ENCODE measurements around the gene DLG5. TPM values are rescaled to one million over a fixed set of nuclear protein-coding genes. Genes with fewer than 3 reads are reported as not detected.

Gene DLG5
- total and polyA plus RNA-seq, 4 donors, result 1.2 to 7.1 (median 4.6) TPM

DNA sequence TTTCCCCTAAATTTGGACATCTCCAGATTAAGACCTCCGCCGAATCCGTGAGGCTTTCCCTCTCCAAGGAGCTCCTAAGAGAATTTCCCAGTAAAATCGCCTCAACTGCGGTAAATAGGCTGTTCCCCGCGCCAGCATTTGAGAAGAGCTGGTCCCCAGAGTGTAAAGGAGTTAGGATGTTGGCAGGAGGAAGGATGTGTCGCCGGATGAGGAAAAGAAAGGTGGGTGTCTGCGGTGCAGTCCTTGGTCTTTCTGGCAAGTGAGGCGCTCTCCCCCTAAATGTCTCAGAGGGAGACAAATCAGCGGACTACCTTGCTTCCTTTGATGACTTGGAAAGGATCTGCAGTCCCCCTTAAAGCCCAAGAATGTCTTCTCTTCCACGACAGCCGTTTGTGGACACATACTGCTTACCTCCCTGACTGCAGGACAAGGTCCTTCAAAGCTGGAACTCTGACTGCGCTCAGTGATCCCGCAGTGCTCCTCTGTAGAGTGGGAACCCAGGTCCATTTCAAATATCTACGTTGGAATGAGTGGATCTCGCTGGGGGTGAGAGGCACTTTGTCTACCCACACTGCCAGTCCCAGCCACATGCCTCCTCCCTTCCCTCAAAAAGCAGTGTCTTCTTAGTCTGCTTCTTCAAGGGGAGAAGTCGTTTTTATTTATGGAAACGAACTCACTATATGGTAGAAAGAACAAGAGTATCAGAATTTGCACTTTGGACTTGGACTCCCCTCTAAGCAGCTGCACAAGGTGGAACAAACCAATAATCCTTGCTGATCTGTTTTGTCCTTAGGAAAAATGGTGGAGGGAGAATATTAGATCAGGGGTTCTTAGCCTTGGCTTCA, 1.1 kb upstream of the DLG5 start:
- 38% methylated on average over 20 of the region's 20 CpGs for WGBS
- TF ChIP-seq MAX (IDR thresholded peaks at IDR 0.05), result no peak
- no peak for TF ChIP-seq HNF4G (IDR thresholded peaks at IDR 0.05)
- TF ChIP-seq RAD21 (IDR thresholded peaks at IDR 0.05), result no peak
- no peak for TF ChIP-seq TAF1 (conservative IDR thresholded peaks at IDR 0.05)
- no peak for TF ChIP-seq SP1 (IDR thresholded peaks at IDR 0.05)
- TF ChIP-seq GABPA (IDR thresholded peaks at IDR 0.05 in 1 of 2, conservative IDR thresholded peaks at IDR 0.05 in 1 of 2), result no peak
- TF ChIP-seq NR2F2 (IDR thresholded peaks at IDR 0.05), result no peak
- no peak for TF ChIP-seq RXRA (IDR thresholded peaks at IDR 0.05)
- TF ChIP-seq FOXA2 (IDR thresholded peaks at IDR 0.05), result no peak
- no peak for TF ChIP-seq JUND (IDR thresholded peaks at IDR 0.05)
- TF ChIP-seq HNF4A (conservative IDR thresholded peaks at IDR 0.05), result no peak
- TF ChIP-seq CTCF (IDR thresholded peaks at IDR 0.05; ENCODE audit: low read depth, low read length, missing input control), result no peak
- peak overlapping the region in 2 of 3 donors; percentile 18 to 93 for H3K4me3 ChIP-seq (ENCODE audit: low read depth in 1 of 3, low read length in 3 of 3)
- no peaks in the 10 kb centered on the region for H3K36me3 ChIP-seq (ENCODE audit: control insufficient read depth in 4 of 4, insufficient read depth in 3 of 4, low read depth in 1 of 4, low read length in 3 of 4)
- peaks cover 8 to 21% (median 15%) of the 10 kb centered on the region in 4 donors for H3K4me1 ChIP-seq (ENCODE audit: control insufficient read depth in 4 of 4, insufficient read depth in 4 of 4, low read length in 3 of 4)
- DNase-seq (ENCODE audit: low spot score), result no peak
- H3K9me3 ChIP-seq (ENCODE audit: control insufficient read depth in 4 of 4, low read length in 3 of 4), result no peaks in the 10 kb centered on the region
- H3K27me3 ChIP-seq (ENCODE audit: control insufficient read depth in 4 of 4, insufficient read depth in 4 of 4, low read length in 3 of 4), result no peaks in the 10 kb centered on the region
- H3K9ac ChIP-seq (ENCODE audit: low read depth in 1 of 2, low read length in 2 of 2), result no peak overlapping the region
- H3K27ac ChIP-seq (ENCODE audit: low read depth in 1 of 2, low read length in 2 of 2), result no peak overlapping the region

DNA sequence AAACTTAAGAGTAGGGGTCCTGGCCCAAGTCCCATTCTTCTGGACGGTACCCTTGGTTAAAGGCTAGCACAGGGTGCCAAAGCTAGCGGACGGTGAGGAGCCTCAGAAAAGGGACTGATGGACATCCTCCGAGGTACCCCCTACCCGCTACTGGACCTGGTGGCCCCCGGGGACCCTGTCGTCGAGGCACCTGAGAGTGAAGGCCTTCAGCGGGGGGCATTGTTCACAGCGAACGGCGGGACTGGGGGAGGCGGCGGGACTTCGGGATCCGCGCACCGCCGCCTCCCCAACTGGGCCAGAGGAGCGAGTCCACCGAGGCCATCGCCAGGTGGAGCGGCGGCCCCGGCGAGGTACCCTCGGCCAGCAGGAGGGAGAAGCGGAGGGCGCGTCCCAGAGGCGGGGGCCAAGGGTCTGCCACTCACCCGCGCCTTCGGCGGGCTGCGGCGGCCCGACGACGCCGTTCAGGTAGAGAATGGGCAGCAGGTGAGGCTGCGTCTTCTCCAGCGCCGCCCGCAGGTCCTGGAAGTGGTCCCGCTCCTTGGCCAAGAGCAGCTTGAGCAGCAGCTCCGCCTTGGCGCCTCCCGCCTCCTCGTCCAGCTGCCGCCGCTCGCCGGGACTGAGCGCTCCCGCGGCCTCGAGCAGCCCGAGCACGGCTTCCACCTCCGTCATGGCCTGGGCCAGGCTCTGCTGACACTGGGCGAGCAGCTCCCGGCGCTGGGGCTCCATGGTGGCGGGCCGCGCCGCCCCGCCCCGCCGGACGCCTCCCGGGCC, 575 bp downstream of the DLG5 start:
- H3K4me1 ChIP-seq (ENCODE audit: control insufficient read depth in 4 of 4, insufficient read depth in 4 of 4, low read length in 3 of 4), result peaks cover 8 to 27% (median 16%) of the 10 kb centered on the region in 4 donors
- H3K27ac ChIP-seq (ENCODE audit: low read depth in 1 of 2, low read length in 2 of 2), result no peak overlapping the region
- H3K27me3 ChIP-seq (ENCODE audit: control insufficient read depth in 4 of 4, insufficient read depth in 4 of 4, low read length in 3 of 4), result no peaks in the 10 kb centered on the region
- 2% methylated on average over 73 of the region's 73 CpGs for WGBS
- no peak for DNase-seq (ENCODE audit: low spot score)
- H3K36me3 ChIP-seq (ENCODE audit: control insufficient read depth in 4 of 4, insufficient read depth in 3 of 4, low read depth in 1 of 4, low read length in 3 of 4), result no peaks in the 10 kb centered on the region
- no peak for TF ChIP-seq HNF4A (conservative IDR thresholded peaks at IDR 0.05)
- no peak for TF ChIP-seq SP1 (IDR thresholded peaks at IDR 0.05)
- TF ChIP-seq TAF1 (conservative IDR thresholded peaks at IDR 0.05), result no peak
- no peak for TF ChIP-seq MAX (IDR thresholded peaks at IDR 0.05)
- no peak for TF ChIP-seq HNF4G (IDR thresholded peaks at IDR 0.05)
- TF ChIP-seq YY1 (IDR thresholded peaks at IDR 0.05), result no peak
- TF ChIP-seq, protein P1, sequence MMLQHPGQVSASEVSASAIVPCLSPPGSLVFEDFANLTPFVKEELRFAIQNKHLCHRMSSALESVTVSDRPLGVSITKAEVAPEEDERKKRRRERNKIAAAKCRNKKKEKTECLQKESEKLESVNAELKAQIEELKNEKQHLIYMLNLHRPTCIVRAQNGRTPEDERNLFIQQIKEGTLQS (IDR thresholded peaks at IDR 0.05), result no peak
- no peak for TF ChIP-seq FOXA1 (IDR thresholded peaks at IDR 0.05)
- TF ChIP-seq RAD21 (IDR thresholded peaks at IDR 0.05), result no peak
- TF ChIP-seq EGR1 (IDR thresholded peaks at IDR 0.05; ENCODE audit: low read depth in 2 of 2), result no peak
- no peak for TF ChIP-seq RXRA (IDR thresholded peaks at IDR 0.05)
- no peak for TF ChIP-seq CTCF (IDR thresholded peaks at IDR 0.05; ENCODE audit: low read depth, low read length, missing input control)
- TF ChIP-seq, protein P2, sequence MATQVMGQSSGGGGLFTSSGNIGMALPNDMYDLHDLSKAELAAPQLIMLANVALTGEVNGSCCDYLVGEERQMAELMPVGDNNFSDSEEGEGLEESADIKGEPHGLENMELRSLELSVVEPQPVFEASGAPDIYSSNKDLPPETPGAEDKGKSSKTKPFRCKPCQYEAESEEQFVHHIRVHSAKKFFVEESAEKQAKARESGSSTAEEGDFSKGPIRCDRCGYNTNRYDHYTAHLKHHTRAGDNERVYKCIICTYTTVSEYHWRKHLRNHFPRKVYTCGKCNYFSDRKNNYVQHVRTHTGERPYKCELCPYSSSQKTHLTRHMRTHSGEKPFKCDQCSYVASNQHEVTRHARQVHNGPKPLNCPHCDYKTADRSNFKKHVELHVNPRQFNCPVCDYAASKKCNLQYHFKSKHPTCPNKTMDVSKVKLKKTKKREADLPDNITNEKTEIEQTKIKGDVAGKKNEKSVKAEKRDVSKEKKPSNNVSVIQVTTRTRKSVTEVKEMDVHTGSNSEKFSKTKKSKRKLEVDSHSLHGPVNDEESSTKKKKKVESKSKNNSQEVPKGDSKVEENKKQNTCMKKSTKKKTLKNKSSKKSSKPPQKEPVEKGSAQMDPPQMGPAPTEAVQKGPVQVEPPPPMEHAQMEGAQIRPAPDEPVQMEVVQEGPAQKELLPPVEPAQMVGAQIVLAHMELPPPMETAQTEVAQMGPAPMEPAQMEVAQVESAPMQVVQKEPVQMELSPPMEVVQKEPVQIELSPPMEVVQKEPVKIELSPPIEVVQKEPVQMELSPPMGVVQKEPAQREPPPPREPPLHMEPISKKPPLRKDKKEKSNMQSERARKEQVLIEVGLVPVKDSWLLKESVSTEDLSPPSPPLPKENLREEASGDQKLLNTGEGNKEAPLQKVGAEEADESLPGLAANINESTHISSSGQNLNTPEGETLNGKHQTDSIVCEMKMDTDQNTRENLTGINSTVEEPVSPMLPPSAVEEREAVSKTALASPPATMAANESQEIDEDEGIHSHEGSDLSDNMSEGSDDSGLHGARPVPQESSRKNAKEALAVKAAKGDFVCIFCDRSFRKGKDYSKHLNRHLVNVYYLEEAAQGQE (IDR thresholded peaks at IDR 0.05), result no peak
- no peak for TF ChIP-seq NR2F2 (IDR thresholded peaks at IDR 0.05)
- no peak for TF ChIP-seq FOXA2 (IDR thresholded peaks at IDR 0.05)
- TF ChIP-seq, protein P3, sequence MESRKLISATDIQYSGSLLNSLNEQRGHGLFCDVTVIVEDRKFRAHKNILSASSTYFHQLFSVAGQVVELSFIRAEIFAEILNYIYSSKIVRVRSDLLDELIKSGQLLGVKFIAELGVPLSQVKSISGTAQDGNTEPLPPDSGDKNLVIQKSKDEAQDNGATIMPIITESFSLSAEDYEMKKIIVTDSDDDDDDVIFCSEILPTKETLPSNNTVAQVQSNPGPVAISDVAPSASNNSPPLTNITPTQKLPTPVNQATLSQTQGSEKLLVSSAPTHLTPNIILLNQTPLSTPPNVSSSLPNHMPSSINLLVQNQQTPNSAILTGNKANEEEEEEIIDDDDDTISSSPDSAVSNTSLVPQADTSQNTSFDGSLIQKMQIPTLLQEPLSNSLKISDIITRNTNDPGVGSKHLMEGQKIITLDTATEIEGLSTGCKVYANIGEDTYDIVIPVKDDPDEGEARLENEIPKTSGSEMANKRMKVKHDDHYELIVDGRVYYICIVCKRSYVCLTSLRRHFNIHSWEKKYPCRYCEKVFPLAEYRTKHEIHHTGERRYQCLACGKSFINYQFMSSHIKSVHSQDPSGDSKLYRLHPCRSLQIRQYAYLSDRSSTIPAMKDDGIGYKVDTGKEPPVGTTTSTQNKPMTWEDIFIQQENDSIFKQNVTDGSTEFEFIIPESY (IDR thresholded peaks at IDR 0.05), result no peak
- TF ChIP-seq JUND (IDR thresholded peaks at IDR 0.05), result no peak
- TF ChIP-seq GABPA (IDR thresholded peaks at IDR 0.05 in 1 of 2, conservative IDR thresholded peaks at IDR 0.05 in 1 of 2), result no peak
- H3K9me3 ChIP-seq (ENCODE audit: control insufficient read depth in 4 of 4, low read length in 3 of 4), result no peaks in the 10 kb centered on the region
- H3K9ac ChIP-seq (ENCODE audit: low read depth in 1 of 2, low read length in 2 of 2), result peak overlapping the region in 1 of 2 donors; percentile 72
- H3K4me3 ChIP-seq (ENCODE audit: low read depth in 1 of 3, low read length in 3 of 3), result peak overlapping the region; percentile 62 to 93 (median 82)
